ENCODE measurements around the gene MS4A5.

DNA sequence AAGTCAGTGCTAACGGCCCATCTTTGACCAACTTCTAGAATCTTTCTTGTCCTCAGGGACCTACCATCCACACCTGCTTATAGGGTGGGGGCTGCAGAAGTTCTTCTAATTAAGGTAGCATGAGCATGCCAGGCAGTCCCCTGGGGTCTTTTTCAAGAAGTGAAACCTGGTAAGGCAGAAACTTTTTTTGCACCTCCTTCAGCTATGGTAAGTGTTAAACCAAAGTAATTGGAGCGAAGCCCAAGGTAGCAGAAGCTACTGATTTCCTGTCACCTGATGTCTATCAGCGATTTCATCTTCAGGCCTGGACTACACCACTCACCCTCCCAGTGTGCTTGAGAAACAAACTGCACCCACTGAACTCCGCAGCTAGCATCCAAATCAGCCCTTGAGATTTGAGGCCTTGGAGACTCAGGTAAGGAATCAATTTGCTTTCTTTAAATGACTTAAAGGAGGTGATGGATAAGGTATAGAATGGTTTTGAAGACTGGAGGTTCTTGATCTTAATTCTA lies 26.2 kb downstream of the MS4A5 start, which contains the start of gene MS4A1:
- TF ChIP-seq, protein P1, sequence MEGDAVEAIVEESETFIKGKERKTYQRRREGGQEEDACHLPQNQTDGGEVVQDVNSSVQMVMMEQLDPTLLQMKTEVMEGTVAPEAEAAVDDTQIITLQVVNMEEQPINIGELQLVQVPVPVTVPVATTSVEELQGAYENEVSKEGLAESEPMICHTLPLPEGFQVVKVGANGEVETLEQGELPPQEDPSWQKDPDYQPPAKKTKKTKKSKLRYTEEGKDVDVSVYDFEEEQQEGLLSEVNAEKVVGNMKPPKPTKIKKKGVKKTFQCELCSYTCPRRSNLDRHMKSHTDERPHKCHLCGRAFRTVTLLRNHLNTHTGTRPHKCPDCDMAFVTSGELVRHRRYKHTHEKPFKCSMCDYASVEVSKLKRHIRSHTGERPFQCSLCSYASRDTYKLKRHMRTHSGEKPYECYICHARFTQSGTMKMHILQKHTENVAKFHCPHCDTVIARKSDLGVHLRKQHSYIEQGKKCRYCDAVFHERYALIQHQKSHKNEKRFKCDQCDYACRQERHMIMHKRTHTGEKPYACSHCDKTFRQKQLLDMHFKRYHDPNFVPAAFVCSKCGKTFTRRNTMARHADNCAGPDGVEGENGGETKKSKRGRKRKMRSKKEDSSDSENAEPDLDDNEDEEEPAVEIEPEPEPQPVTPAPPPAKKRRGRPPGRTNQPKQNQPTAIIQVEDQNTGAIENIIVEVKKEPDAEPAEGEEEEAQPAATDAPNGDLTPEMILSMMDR (IDR thresholded peaks at IDR 0.05): no peak
- TF ChIP-seq POLR2A (IDR thresholded peaks at IDR 0.05): no peak
